ENCODE data around the gene RBP4. TPM values are rescaled to one million over a fixed set of nuclear protein-coding genes. Genes with fewer than 3 reads are reported as not detected.

RBP4 gene
- total RNA-seq (2021) = 1.8 to 2.7 TPM (median 2.2 TPM) in 3 replicates
- not detected for Bru-seq, nascent RNA
- long read RNA-seq, experiment 1, partial matches to known transcripts = 0 of 1 reads
- long read RNA-seq, experiment 1, other reads (novel, unspliced or antisense) = 0 of 1 reads
- long read RNA-seq, experiment 2, partial matches to known transcripts = 0 of 1 reads
- long read RNA-seq, experiment 2, other reads (novel, unspliced or antisense) = 0 of 1 reads
- long read RNA-seq, experiment 3, partial matches to known transcripts = 1 of 3 reads
- long read RNA-seq, experiment 3, other reads (novel, unspliced or antisense) = 0 of 3 reads

GRCh38 chr10:93601146-93601773 lies at the start of gene RBP4:
Gene RBP4, minus strand, starts transcription at chr10:93601235. Its CDS starts 207 bp downstream, at chr10:93601028.
- Mint-ChIP-seq H3K27me3 (ENCODE audit: low read depth) (peaks cover 61% of the 10 kb centered on the region), H3K4me1 (peaks cover 9% of the 10 kb centered on the region), H3K36me3 (no peaks in the 10 kb centered on the region), H3K9me3 (no peaks in the 10 kb centered on the region), H3K4me3 (peak within 1 kb of the TSS; percentile 70), H3K27ac (no peak within 1 kb of the TSS)
- ChIA-PET POLR2A (no interaction called here), CTCF (interaction anchor here (0.6 to 2.7 kb wide), 2 partner anchors 46 to 47 kb away, joined by 3 to 17 read pairs; no protein-coding TSS in a partner anchor)
- DNase-seq (ENCODE audit: low spot score) = peak; percentile 24
- TF ChIP-seq MAX (CRISPR knock-in tag; IDR thresholded peaks at IDR 0.05) (peak; percentile 23; the same call in 1 of the 2 replicates), NR2C2 (CRISPR knock-in tag; IDR thresholded peaks at IDR 0.05) (no peak), PREB (CRISPR knock-in tag; IDR thresholded peaks at IDR 0.05; ENCODE audit: borderline replicate concordance) (0 out of 2 replicates have a peak, but pooled peaks have one; percentile 33), GABPB1 (CRISPR knock-in tag; IDR thresholded peaks at IDR 0.05) (peak; percentile 81; the same call in 1 of the 2 replicates), ZNF317 (CRISPR knock-in tag; IDR thresholded peaks at IDR 0.05; ENCODE audit: borderline replicate concordance, low read depth) (no peak)
- peak; percentile 38 for ATAC-seq

- Mint-ChIP-seq H3K4me3 (no peak overlapping the region), H3K9me3 (no peaks in the 10 kb centered on the region; the same call in 1 of the 2 replicates), H3K36me3 (no peaks in the 10 kb centered on the region), H3K27me3 (ENCODE audit: low read depth) (no peaks in the 10 kb centered on the region), H3K4me1 (0 out of 2 replicates have a peak, but pooled peaks cover 3% of the 10 kb centered on the region), H3K27ac (no peak overlapping the region)
- TF ChIP-seq NR1H2 (CRISPR knock-in tag; IDR thresholded peaks at IDR 0.05) = no peak
- TF ChIP-seq SMAD4 (CRISPR knock-in tag; IDR thresholded peaks at IDR 0.05) = no peak
- no peak for TF ChIP-seq USF1 (CRISPR knock-in tag; IDR thresholded peaks at IDR 0.05)
- TF ChIP-seq MLX (CRISPR knock-in tag; IDR thresholded peaks at IDR 0.05) = no peak
- no peak for TF ChIP-seq ZNF671 (CRISPR knock-in tag; IDR thresholded peaks at IDR 0.05)
- TF ChIP-seq NR3C1 (CRISPR knock-in tag; conservative IDR thresholded peaks at IDR 0.05; ENCODE audit: low read depth) = no peak
- no peak for TF ChIP-seq ZNF423 (CRISPR knock-in tag; IDR thresholded peaks at IDR 0.05)
- TF ChIP-seq CDX4 (CRISPR knock-in tag; IDR thresholded peaks at IDR 0.05; ENCODE audit: borderline replicate concordance) = no peak
- no peak for TF ChIP-seq ZNF317 (CRISPR knock-in tag; IDR thresholded peaks at IDR 0.05; ENCODE audit: borderline replicate concordance, low read depth)
- ATAC-seq (no peak), DNase-seq (ENCODE audit: low spot score) (no peak)
- CTCF ChIA-PET = no interaction called here
- POLR2A ChIA-PET = no interaction called here
These were observed 38.8 kb upstream of the RBP4 start for GRCh38 chr10:93639791-93640190.

- Mint-ChIP-seq H3K9me3 (no peaks in the 10 kb centered on the region; the same call in 1 of the 2 replicates), H3K27ac (no peak overlapping the region), H3K27me3 (ENCODE audit: low read depth) (peaks cover 4% of the 10 kb centered on the region; the same call in 1 of the 2 replicates), H3K4me3 (no peak overlapping the region), H3K4me1 (peaks cover 19% of the 10 kb centered on the region), H3K36me3 (no peaks in the 10 kb centered on the region)
- ATAC-seq = no peak
- DNase-seq (ENCODE audit: low spot score) = no peak
- ChIA-PET POLR2A (no interaction called here), CTCF (interaction anchor here (0.6 kb wide), 2 partner anchors 169 to 274 kb away, joined by 3 read pairs; no protein-coding TSS in a partner anchor)
- no peak for TF ChIP-seq EMX1 (CRISPR knock-in tag; IDR thresholded peaks at IDR 0.05)
- TF ChIP-seq E2F5 (CRISPR knock-in tag; IDR thresholded peaks at IDR 0.05) = no peak
- TF ChIP-seq MLX (CRISPR knock-in tag; IDR thresholded peaks at IDR 0.05) = no peak
- TF ChIP-seq ZNF423 (CRISPR knock-in tag; IDR thresholded peaks at IDR 0.05) = no peak
- TF ChIP-seq JUN (CRISPR knock-in tag; IDR thresholded peaks at IDR 0.05) = no peak
- TF ChIP-seq PREB (CRISPR knock-in tag; IDR thresholded peaks at IDR 0.05; ENCODE audit: borderline replicate concordance) = no peak
- TF ChIP-seq SP1 (CRISPR knock-in tag; conservative IDR thresholded peaks at IDR 0.05) = no peak
- no peak for TF ChIP-seq USF1 (CRISPR knock-in tag; IDR thresholded peaks at IDR 0.05)
- no peak for TF ChIP-seq E2F1 (CRISPR knock-in tag; IDR thresholded peaks at IDR 0.05)
These were observed 29.9 kb upstream of the RBP4 start for GRCh38 chr10:93630625-93631557.
